ENCODE results near the gene PHF3.

PHF3 gene

DNA sequence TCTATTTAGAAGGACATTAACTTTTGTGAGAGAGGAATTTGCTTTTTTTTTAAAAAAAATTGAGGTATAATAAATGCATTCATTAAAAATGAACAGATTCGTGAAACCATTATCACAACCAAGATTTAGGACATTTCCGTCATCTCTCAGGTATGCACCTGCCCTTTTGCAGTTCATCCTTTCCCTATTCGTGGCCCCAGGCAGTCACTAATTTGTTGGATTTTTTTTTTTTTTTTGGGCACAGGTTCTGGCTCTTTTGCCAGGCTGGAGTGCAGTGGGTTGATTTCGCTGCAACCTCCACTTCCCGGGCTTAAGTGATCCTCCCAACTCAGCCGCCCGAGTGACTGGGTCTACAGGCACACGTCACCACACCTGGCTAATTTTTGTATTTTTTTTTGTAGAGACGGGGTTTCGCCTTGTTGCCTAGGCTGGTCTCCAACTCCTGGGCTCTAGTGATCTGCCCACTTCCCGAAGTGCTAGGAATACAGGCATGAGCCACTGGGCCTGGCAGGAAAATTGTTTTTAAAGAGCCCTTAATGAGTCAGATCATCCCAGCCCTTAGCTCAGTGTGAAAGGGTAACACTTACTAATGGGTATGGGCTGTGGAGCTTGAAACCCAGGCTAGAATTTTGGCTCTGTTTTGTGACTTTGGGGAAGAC is 9.2 kb downstream of the PHF3 start:
- DNase-seq: no peak

DNA sequence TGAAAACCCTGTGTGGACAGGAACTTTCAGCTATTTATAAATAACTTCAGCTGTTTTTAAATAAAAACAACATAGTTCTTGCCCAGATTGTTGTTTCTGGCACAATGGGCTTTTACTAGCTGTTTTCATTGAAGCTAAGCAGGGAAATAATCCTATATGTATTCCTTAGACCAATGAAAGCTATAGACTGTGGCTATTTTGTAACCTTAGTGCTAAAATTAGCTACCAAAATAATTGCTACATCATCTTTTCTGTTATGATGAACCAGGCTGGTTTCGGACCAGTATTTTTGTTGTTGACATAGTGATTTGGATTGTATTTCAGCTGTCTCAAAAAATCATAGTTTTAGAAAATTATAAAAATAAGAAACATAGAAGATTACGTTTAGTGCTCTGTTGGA is 13.7 kb downstream of the PHF3 start:
- no peak for DNase-seq

DNA sequence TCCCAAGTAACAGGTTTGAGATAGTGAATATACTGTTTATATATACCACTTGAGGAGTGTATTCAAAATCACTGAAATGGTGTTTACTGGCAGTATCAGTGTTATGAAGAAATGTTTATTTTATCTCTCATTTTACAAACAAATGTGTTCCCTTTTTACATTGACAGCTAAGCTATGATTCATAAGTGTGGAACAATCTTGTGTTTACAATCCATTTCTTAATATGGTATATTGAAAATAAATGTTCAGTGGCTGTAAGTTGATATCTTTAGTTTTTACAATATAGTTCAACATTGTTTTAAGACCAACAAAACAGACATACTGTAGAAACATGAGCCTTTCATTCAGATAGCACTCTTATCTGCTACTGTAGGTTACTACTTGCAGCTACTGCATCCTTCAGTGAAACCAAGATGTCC is 14.3 kb downstream of the PHF3 start:
- no peak for DNase-seq

DNA sequence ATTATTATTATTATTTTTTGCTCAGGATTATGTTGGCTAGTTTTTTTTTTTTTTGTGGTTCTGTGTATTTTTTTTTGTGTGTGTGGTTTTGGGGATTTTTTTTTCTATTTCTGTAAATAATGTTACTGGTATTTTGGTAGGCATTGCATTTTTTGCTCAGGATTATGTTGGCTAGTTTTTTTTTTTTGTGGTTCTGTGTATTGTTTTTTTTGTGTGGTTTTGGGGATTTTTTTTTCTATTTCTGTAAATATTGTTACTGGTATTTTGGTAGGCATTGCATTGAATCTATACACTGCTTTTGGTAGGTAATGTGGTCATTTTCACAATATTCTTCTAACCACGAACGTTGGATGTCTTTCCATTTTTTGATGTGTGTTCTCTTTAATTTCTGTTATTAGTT is 17.4 kb downstream of the PHF3 start:
- DNase-seq: no peak

GRCh38 chr6:63660757-63661156 is 25.2 kb downstream of the PHF3 start:
- DNase-seq: no peak

- DNase-seq: no peak
These were observed 26.2 kb downstream of the PHF3 start for GRCh38 chr6:63661769-63662168.

- DNase-seq: peak in 1 of 2 experiments; percentile 31
These were observed 27.7 kb downstream of the PHF3 start for GRCh38 chr6:63663147-63663955.

DNA sequence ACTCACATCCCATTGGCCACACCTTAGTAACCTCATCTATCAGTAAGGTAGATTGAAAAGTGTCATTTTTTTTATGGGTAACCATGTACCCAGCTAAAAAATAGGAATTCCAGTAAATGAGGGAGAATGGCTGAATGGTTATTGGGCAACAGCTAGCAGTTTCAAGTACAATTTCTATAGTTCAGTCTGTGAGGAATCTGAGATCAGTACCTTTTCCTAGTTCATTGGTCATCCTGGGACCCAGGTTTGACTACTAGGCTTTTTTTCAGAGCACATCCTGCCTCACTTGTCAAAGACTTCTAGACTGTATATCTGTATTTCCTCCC is 28.3 kb downstream of the PHF3 start:
- DNase-seq: no peak

DNA sequence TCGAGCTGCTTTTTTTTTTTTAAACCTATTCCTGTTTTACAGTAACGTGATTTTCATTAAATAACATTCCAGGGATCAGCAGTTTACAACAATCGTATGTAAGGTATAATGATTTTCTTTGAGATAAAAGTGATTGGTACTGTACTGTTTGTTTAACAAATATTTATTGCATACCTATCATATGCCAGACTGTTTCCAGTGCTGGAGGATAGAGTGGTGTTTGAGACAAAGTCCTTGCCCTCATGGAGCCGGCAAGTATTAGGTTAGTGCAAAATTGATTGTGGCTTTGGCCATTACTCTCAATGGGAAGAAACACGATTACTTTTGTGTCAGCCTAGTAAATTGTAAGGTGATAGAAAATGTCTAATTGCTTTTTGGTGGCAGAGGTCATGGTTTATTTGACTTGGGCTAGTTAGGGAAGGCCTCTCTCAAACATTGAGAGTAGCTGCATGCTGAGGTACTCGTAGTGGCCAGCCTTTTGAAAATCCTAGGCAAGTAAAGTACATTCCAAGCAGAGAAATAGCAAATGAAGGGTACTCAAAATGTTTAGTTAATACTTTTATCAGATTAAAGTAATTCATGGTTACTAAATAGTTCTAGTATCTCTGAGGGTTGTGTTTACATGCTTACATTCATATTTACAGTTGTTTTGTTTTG is 35.6 kb downstream of the PHF3 start:
- no peak for DNase-seq

GRCh38 chr6:63672582-63673129 is 37.1 kb downstream of the PHF3 start:
- DNase-seq: no peak

GRCh38 chr6:63673692-63674091 is 38.1 kb downstream of the PHF3 start:
- no peak for DNase-seq

DNA sequence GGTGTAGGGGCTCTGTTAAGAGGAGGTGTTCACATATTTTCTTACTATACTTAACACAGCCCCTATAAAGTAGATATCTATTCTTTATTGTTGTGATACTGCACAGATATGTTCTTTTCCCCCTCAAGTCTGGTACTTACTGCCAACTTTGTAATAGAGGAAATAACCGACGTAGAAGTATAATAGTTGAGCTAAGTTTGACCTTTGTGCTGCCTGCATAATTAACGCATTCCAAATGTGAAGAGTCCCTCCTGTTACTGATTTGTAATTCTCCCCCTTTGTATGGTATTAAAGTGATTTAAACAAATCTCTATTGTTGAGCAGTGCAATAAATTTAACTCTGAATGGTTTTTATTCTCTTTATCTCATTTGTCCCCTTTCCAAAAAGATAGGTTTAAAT is 39.0 kb downstream of the PHF3 start:
- DNase-seq: no peak

DNA sequence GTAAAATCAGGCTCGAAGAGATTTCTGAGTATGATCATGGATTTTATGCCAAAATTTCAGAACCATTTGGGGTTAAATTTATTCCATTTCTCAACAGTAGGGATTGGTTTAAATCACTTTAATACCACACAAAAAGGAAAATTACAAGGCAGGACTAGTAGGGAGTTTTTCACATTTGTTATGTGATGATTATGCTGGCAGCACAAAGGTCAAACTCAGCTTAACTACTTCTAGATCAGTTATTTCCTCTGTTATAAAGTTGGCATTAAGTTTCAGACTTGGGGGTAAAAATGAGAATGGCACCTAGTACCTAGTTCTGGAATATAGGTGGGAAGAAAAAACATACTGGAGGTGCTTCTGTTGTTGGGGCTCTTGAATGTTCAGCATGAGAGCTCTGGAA is 39.5 kb downstream of the PHF3 start:
- DNase-seq: no peak

DNA sequence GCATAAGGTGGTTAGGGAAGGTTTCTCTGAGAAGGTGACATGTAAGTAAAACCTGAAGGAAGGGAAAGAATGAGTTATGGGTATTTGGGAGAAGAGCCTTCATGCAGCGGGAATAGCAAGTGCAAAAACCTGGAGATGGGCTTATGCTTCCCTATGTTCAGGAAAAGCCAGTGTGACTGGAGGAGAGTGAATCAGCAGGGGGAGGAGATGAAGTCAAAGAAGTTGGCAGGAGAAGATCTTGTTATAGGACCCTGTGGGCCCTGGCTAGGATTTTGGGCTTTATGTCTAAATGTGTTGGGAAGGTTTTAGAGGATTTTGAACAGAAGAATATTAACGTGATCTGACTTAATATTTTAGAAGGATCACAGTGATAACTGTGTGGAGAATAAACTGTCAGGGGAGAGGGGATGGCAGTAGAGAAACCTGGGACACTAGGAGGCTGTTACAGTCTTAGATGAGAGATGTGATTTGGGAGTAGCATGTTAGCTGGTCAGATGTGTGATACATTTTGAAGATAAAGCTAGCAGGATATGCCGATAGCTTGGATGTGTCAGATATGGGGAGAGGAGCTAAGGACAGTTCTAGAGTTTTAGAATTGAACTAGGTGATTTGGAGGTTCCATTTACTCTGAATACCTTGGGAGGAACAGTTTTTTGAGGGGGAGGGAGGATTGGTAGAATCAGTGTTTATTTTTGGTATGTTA is 41.0 kb downstream of the PHF3 start:
- DNase-seq: no peak

DNA sequence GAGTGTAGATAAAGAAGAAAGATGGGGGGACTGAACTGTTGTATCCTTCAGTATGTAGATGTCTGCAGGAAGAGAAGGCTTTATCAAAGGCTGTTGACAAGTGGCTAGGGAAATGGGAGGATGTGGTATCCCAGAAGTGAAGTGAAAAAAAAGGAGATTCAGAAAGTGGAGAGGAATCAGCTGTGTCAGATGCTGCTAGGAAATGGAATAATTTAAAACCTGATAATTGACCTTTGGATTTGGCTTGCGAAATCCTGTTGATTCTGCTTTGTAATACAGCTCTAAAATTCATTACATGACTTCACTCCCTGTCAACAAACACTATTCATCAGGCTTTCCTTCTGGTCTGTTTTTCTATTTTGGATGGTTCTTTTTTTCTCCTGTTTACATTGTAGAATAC is 41.7 kb downstream of the PHF3 start:
- no peak for DNase-seq

DNA sequence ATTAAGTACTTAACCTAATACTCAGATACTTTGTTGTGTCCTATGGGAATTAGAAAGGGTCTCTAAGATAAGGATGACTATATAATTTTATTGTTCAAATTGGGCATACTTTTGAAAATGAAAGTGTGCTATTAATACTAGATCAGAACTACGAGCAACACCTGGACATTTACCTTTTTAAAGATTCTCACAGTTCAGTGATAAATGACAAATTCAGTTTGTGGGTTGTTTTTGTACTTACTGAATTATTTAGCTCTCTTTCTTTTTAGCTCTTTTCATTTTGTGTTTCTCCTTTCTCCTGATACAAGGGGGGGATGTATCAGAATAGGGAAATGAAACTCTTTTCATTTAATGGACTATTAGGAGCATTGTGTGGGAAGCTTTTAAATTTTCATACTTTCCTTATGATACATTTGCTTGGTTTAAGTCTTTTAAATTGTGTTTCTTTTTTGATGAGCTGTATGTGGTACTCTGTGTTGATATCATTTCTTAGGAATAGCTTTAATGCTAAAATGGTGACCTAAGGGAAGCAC is 47.5 kb downstream of the PHF3 start:
- no peak for DNase-seq

DNA sequence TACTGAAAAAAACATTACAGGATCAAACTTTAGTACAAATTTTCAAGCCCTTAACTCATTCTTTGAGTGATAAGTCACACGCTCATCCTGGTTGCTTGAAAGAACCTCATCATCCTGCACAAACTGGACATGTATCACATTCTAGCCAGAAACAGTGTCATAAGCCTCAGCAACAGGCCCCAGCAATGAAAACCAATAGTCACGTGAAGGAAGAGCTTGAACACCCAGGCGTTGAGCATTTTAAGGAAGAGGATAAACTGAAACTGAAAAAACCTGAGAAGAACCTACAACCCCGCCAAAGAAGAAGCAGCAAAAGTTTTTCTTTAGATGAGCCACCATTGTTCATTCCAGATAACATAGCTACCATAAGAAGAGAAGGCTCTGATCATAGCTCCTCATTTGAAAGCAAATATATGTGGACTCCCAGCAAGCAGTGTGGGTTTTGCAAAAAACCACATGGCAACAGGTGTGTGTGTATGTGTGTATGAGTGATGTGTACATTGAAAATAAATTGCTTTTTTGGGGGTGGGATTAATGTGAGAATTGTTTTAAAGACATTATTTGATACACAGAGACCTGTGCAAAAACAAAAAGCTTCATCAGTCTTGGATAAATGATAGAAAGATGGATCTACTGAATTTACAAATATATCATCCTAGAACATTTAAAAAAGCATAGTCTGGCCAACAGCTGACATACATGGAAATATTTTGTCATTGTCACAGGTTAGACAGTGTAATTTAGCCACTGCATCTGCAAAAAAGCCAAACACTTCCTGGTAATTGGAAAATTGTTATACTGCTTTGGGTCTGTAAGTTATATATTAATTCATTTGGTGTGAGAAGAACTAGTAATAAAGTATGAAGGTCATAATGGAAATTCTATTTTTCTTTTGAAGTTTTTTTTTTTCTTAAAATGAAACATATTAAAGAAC is 50.1 kb downstream of the PHF3 start:
- no peak for DNase-seq

DNA sequence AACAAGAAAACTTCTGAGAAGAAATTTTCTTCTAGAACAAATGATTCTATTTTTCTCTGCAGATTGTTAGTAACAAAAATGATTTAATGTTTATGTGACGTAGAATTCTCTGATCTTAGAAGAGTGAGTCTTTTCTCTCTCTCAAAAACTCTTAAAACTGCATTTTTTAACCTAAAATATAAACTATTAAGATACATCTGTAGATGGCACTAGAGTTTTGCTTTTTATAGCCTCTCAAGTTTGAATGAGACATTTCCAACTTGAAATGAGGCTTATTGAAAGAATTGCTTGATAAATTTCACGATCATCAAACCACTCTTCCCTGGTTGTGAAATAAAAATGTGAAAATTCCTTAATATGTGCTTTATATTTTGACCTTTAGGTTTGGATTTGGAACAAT is 53.8 kb downstream of the PHF3 start:
- no peak for DNase-seq

DNA sequence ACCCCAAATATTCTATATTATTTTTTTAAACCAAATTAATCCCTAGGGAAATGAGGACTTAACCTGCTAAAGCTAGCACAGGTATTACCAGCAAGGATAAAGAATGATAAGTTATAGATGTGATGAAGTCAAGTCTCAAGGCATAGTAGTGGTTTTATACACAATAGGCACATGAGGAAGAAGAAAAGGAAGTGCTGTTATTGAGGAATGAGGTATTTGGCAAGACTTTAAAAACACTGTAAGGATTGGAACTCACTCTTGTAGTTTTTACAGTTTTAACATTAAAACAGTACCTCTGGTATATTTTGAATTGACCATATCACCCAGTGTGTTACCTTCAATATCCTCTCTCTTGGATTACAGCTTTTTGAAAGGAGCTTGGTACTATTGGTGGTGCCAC is 54.6 kb downstream of the PHF3 start:
- no peak for DNase-seq

DNA sequence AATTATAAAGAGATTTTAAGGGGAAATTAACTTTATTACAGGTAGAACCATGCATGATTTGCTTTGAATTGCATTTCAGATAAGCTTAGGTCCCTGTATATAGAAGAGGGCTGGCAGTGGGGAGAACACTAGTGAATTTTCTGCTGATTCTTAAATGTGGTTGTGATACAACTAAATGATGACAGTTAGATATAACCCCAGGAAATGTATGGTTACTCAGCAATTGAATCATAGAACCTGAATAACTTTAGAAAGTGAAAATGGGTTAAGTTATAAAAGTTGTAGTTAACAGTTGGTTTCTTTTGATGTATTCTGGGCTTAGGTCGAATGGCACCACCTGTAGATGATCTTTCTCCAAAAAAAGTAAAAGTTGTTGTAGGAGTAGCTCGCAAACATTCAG is 70.1 kb downstream of the PHF3 start:
- no peak for DNase-seq

GRCh38 chr6:63706630-63707029 is 71.0 kb downstream of the PHF3 start:
- no peak for DNase-seq

DNA sequence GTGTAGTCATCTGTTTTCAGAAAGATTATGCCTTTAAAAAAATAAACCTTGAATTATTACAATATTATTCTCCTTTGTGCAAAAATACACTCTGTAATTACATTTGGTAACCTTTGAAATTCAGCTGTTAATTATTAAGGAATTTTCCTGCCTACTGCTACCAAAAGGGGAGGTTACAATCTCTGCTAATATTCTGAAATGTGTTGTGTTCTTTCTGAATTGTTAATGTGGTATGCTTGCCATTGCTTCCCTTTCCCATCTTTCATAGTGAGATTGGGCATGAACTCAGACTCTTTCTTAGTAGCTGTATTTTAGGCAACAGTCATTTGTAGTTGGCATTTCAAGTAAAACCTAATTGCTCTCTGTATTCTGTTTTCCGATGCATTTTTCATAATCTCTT is 73.0 kb downstream of the PHF3 start:
- DNase-seq: no peak
